ENCODE results near the gene SMURF1.

DNA sequence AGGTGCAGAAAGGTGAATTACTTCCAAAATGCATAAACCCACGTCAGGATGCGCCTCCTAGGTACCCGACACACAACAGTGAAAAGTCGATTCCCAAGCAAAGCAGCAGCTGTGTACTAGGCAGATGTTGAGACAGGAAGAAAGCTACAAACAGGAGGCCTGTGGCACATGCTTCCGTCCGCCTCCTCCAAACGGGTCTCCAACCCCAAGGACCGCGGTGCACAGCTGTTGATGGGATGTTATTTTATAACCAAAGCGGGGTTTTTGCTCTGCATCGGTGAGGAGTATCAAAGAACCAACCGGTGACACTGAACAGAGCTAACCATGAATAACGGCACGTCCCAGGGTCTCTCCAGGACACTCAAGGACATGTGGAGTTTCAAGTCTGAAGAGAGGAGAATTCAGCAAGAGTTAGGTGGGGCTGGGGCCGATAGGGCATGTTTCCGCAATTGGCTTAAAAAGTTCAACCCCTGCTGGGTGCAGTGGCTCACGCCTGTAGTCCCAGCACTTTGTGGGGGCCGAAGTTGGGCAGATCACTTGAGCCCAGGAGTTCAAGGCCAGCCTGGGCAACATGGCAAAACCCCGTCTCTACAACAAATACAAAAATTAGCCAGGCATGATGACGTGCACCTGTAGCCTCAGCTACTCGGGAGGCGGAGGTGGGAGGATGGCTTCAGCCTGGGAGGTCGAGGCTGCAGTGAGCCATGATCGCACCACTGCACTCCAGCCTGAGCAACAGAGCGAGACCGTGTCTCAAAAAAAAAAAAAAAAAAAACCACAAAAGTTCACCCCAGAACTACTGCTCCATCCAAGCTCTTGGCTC is 108.0 kb downstream of the SMURF1 start:
- TF ChIP-seq, protein P1, sequence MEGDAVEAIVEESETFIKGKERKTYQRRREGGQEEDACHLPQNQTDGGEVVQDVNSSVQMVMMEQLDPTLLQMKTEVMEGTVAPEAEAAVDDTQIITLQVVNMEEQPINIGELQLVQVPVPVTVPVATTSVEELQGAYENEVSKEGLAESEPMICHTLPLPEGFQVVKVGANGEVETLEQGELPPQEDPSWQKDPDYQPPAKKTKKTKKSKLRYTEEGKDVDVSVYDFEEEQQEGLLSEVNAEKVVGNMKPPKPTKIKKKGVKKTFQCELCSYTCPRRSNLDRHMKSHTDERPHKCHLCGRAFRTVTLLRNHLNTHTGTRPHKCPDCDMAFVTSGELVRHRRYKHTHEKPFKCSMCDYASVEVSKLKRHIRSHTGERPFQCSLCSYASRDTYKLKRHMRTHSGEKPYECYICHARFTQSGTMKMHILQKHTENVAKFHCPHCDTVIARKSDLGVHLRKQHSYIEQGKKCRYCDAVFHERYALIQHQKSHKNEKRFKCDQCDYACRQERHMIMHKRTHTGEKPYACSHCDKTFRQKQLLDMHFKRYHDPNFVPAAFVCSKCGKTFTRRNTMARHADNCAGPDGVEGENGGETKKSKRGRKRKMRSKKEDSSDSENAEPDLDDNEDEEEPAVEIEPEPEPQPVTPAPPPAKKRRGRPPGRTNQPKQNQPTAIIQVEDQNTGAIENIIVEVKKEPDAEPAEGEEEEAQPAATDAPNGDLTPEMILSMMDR (IDR thresholded peaks at IDR 0.05) = no peak
- TF ChIP-seq POLR2A (IDR thresholded peaks at IDR 0.05) = no peak
